Stimulated activated CD8-positive, alpha-beta memory T cell treated with anti-CD3 and anti-CD28 coated beads, Interleukin-7, amount 100 ng/mL, for 1 hour (primary cell): ENCODE data around the gene SIK1.
"Not testable (repeated sequence)": the region's sequence is repeated elsewhere in the genome, so short reads cannot be mapped to it uniquely, and the experiment has no call there.

Experiments
- DNase-seq, 2 donors: peaks; one replicate each; pipeline ENCODE4 v3.0.0-alpha.2; 2020; ENCODE audit warnings: low read depth in 2 of 2

SIK1 gene

DNA sequence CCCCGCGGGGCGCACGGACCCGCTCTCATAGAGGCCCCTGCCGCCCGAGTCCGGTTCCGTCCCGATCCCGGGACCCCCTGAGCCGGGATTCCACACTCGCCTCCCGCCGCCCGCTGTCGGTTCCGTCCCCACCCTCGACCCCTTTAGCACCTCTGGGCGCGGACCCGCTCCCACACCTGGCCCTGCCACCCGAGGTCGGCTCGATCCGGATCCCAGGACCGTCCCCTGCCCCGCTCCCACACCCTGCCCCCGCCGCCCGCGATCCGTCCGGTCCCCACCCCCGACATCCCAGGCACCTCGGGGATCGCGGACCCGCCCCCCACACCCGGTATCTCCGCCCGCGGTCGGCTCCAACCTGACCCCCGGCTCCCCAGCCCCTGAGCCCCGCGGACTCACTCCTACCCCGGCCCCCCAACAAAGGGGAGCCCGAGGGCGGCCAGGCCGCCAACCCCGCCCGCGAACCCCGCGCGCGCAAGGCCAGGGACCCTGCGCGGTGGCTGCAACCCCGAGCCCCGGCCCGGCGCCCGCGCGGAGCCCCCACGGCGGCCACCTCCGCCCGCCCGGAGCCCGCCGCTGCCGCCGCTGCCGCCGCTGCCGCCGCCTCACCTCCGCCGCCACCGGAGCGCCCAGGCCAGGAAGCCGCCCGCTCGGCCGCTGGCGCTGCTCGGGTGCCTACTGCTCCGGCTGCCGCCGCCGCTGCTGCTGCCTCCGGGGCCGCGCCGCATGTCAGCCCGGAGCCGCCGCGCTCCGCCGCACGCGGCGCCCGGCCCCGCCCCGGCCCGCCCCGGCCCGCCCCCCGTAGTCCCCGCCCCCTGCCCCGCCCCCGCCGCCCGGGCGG, at the start of gene SIK1:
SIK1 (minus strand) TSS at position 728 of the 838 bp plus-strand sequence. CDS start 953 bp downstream, outside the sequence.
- DNase-seq: not testable (repeated sequence)

- not testable (repeated sequence) for DNase-seq
Measured at GRCh38 chr21:43471597-43472242, 44.8 kb upstream of the SIK1 start.

DNA sequence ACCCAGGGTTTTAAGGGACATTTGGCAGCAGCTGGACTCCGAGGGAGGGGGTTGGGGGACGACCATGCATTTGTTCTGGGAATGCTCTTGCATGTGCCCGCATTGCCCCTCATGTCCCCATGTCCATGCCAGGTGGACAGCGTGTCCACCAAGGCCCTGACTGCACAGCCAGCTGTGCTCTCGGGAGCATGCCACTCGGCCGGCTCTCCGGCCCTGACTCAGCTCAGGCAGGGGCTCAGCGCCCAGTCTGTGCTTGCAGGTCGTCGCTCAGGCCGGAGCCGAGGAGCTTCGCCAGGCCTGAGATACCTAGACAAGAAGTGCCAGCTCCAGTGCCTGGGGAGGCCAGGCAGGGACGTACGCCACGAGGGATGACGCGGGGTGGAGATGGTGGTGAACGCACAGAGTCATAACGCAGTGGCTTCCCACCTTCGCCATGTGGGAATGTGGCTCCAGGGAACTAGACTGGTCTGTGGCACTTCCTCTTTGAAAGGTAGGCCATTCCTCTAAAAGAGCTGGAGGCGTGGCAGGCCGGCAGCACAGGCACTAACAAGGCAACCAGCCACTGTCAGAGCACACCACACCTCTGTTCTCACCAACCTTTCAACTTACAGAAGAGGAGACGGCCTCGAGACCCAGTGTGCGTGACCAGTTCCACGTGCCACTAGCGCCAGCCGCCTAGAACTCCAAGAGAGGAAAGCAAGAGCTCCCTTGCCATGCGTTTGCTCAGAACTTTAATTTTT, 43.0 kb upstream of the SIK1 start:
- not testable (repeated sequence) for DNase-seq

DNA sequence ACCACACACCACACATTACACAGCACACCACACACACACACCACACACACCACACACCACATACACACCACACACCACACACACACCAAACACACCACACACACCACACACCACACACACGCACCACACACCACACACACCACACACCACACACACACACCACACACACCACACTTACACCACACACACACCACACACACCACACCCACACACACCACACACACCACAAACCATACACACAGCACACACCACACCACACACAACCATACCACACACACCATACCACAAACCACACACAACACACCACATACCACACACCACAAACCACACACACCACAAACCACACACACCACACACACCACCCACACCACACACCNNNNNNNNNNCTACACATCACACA, 40.9 kb upstream of the SIK1 start:
- no peak for DNase-seq

- not testable (repeated sequence) for DNase-seq
Measured at GRCh38 chr21:43465159-43465558, 38.2 kb upstream of the SIK1 start.

DNA sequence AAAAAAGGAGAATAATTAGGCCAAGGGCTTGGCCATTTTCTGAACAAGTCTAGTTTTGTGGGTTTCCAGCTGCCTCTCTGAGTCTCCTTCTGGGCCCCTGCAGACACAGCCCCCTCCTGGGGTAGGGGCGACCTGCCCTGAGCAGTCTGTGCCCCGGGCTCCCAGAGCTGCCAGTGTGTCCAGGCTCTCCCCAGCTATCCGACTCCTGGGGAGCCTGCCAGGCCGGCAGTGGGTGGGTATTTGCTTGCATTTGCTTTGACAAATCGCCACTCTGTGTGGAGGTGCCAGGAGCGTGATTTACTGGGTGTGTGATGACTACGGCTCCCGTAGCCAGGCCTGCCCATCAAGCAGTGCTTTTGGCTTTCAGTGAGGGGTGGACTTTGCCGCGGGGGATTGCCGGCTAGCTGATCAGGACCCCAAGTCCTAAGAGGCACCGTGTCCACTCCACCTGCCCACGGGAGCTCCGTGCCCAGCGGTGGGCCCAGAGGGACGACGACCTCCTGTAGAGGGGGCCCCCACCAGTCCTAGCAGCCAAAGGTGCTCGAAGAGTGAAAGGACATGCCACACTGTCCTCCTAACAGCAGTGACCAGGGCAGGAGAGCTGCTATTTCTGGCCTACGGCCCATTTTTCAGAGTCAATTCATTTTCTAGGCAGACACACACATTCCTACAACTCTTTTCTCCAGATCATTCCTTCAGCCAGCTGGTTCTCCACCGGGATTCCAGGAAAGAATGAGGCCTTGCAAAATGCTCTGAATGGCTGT, 36.7 kb upstream of the SIK1 start:
- not testable (repeated sequence) for DNase-seq

DNA sequence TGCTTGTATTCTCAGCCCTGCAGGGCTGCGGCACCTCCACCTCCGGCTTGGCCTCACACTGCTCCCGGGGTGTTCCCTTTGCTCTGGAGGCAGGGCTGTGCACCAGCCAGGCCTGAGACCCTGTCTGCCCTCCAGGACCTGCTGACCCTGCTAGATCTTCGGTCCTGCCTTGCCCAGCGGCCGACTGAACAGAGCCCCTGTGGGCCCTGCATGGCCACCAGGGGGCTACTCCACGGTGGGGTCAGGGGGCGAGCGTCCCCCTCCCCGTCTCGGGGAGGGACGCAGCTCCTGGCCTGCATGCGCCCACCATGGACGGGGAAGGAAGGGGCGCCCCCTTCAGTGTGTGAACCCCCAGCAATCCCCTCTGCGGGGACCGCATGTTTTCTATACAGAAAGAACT, 36.0 kb upstream of the SIK1 start:
- not testable (repeated sequence) for DNase-seq

- DNase-seq: not testable (repeated sequence)
Measured at GRCh38 chr21:43460475-43460874, 33.5 kb upstream of the SIK1 start.

DNA sequence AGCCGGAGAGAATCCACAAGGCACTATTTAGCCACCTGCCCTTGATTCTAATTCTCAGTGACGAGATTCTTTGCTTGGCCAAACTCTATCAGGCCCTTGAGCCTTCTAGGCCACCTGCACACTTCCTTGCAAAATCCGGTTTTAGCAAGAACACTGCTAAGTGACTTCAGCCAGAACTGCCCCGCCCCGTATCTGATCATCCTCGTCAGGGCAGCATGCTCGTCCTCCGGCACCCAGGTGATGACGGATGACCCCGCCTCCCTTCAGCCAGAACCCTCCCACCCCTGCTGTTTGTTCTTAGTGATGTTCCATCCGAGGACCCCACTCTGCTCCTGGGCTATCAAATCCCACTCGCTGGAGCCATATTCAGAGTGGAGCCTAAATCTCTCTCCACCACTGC, 32.1 kb upstream of the SIK1 start:
- not testable (repeated sequence) for DNase-seq

DNA sequence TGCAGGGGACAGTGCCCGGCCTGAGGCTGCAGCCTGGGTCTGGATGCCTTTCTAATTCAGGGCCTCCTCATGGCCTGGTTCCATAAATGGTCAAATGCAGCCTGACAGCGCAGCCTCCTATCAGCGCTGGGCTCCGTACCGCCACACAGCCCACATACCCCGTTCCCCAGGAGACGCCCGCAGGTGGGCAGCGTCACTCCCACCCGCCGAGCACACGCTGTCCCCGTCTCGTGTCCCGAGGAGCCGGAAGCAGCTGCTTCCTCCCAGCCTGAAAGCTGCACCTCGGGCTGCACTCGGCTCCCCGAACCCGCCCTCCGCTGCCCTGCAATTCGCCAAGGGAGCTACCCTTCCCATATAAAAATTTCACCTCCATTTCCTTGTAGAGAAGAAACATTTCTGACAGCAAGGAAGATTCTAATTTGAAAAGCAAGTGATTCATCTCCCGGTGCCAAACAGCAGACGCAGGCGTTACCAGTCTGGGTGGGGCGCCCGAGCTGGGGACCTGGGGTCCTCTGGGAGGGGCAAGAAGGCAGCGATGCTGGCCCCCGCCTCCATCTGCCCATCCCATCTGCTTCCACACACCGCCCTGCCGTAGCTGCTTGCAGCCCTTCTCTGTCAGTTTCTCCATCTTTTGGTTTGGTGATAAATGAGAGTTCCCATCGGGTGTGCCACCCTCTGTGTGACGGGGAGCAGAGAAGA, 29.8 kb upstream of the SIK1 start:
- not testable (repeated sequence) for DNase-seq

DNA sequence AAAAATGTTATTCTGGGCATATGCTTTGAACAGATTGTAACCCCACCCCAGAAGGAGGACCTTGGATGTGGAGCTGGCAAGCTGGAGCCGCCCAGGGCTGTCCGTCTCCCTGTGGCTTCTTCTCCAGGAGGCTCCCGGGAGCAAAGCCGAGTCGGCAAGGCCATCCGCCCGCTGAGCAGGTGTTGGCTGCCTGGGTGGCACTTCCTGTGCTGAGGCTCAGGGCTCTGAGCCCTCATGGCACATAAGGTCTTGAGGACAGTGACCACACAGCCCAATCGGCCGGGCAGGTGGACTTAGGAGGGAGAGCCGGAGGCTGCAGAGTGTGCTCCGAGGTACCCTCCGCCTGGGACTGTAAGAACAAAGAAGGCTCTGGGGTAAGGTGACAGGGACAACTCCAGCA, 28.8 kb upstream of the SIK1 start:
- DNase-seq: not testable (repeated sequence)

DNA sequence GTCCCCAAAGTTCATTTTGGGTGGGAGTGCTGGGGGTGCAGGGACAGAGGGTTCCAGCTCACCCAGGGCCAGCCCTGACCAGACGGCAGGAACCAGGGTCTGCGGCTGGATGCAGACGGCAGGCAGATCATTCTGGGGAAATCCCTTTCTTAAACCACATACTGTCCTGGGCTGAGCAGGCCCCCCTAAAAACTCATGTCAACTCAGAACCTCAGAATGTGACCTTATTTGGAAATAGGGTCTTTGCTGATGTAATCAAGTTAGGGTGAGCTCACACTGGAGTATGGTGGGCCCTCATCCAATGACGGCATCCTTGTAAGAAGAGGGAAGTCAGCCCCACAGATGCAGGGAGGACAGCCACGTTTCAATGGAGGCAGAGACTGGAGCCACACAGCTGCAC, 27.2 kb upstream of the SIK1 start:
- not testable (repeated sequence) for DNase-seq

GRCh38 chr21:43451850-43452249, 24.9 kb upstream of the SIK1 start:
- DNase-seq: not testable (repeated sequence)

DNA sequence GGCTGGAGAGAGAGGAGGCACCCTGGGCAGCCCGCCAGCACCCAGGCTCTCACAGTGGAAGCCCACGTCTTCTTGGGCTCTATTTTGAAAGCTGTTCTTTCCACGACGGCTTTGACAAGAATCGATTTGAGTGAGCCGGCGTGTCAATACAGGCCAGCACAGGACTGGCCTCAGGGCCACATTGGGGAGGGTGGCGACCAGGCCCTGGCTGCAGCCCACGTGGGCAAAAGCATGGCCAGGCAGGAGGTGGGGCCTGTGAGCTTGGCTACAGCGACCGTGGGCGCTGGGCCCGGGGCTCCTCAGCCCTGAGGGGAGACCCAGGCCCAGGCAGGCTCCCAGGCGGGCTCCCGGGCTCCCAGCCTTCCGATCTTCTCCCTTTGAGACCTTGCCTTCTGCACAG, 23.4 kb upstream of the SIK1 start:
- DNase-seq: not testable (repeated sequence)

- DNase-seq: not testable (repeated sequence)
Measured at GRCh38 chr21:43447353-43447977, 20.5 kb upstream of the SIK1 start.

DNA sequence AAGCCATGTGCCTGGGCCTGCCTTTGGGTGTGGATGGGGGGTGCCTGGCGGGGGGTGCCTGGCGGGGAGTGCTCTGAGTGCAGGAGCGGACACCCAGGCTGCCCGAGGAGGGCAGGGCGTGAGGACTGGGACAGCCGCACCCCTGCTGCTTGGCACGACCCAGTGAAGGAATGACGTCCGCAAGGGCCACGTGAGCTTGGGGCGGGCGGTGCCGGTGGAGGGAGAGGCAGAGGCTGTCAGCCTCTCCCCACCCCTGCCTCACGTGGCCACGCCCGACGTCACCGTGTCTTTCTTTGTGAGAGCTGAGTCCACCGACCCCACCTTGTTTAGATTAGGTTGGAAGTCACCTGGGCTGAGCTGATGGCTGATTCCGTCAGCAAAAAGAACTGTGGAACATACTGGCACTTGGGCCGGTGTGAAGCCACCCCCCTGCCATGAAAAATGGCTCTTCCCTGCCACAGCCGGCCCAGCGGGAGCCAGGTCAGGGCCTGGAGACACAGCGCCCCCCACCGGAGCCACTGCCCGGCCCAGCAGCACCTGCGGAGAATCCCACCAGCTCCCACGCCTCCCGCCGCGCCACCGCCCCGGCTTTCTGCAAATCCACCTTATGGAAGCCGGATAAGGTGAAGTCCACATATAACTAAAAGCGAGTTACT, 19.5 kb upstream of the SIK1 start:
- DNase-seq: not testable (repeated sequence)

DNA sequence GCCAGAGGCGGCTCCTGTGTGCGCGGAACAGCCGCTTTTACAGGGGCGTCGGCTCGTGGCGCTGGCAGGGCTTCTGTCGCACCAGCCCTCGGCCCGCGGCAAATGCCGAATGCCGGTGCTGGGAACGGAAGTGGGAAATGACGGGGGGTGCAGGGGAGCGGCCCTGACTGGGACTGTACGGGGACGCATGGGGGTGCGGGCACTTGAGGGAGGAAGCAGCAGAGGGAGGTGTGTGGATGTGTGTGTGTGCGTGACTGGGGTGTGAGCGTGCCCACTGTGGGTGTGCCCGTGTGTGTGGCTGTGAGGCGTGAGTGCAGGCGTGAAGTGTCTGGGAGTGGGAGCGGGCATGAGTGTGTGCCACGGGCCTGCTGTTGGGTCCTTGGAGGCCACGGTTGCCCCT, 17.6 kb upstream of the SIK1 start:
- DNase-seq: not testable (repeated sequence)

- DNase-seq: not testable (repeated sequence)
Measured at GRCh38 chr21:43442571-43442970, 15.6 kb upstream of the SIK1 start.

GRCh38 chr21:43440835-43441727, 14.2 kb upstream of the SIK1 start:
- DNase-seq: not testable (repeated sequence)
